Stimulated activated CD8-positive, alpha-beta memory T cell treated with anti-CD3 and anti-CD28 coated beads, Interleukin-2, amount 100 ng/mL, for 1 hour (primary cell): ENCODE results near the gene KIAA1217.

ENCODE experiments used
- DNase-seq, 2 donors: peaks; one replicate each; pipeline ENCODE4 v3.0.0-alpha.2; 2020; ENCODE audit warnings: low read depth in 2 of 2

Gene KIAA1217

GRCh38 chr10:24247841-24248240 lies 38.9 kb downstream of the KIAA1217 start:
- DNase-seq: no peak

GRCh38 chr10:24249829-24250415 lies 41.0 kb downstream of the KIAA1217 start:
- no peak for DNase-seq

GRCh38 chr10:24251547-24251946 lies 42.6 kb downstream of the KIAA1217 start:
- no peak for DNase-seq

- DNase-seq: no peak
Measured at GRCh38 chr10:24254180-24254579, 45.2 kb downstream of the KIAA1217 start.

GRCh38 chr10:24255115-24255880 lies 46.4 kb downstream of the KIAA1217 start:
- no peak for DNase-seq

- no peak for DNase-seq
Measured at GRCh38 chr10:24255881-24256311, 47.0 kb downstream of the KIAA1217 start.

- DNase-seq: no peak
Measured at GRCh38 chr10:24256619-24257107, 47.7 kb downstream of the KIAA1217 start.

- no peak for DNase-seq
Measured at GRCh38 chr10:24257588-24257987, 48.6 kb downstream of the KIAA1217 start.

GRCh38 chr10:24259365-24260130 lies 50.6 kb downstream of the KIAA1217 start:
- DNase-seq: no peak

GRCh38 chr10:24261627-24262026 lies 52.7 kb downstream of the KIAA1217 start:
- DNase-seq: no peak

GRCh38 chr10:24262929-24263590 lies 54.1 kb downstream of the KIAA1217 start:
- DNase-seq: no peak

- no peak for DNase-seq
Measured at GRCh38 chr10:24269476-24269875, 60.5 kb downstream of the KIAA1217 start.

GRCh38 chr10:24272374-24272773 lies 63.4 kb downstream of the KIAA1217 start:
- DNase-seq: no peak

- DNase-seq: no peak
Measured at GRCh38 chr10:24277277-24277676, 68.3 kb downstream of the KIAA1217 start.

GRCh38 chr10:24277771-24278170 lies 68.8 kb downstream of the KIAA1217 start:
- no peak for DNase-seq

- no peak for DNase-seq
Measured at GRCh38 chr10:24278176-24278889, 69.4 kb downstream of the KIAA1217 start.

- no peak for DNase-seq
Measured at GRCh38 chr10:24279166-24279565, 70.2 kb downstream of the KIAA1217 start.

- DNase-seq: no peak
Measured at GRCh38 chr10:24287559-24288195, 78.7 kb downstream of the KIAA1217 start.

GRCh38 chr10:24288581-24288980 lies 79.6 kb downstream of the KIAA1217 start:
- DNase-seq: no peak

- no peak for DNase-seq
Measured at GRCh38 chr10:24289235-24289634, 80.3 kb downstream of the KIAA1217 start.
